Frontal cortex (tissue), 4 donors: Measurements from ENCODE around the gene GZF1. TPM values are rescaled to one million over a fixed set of nuclear protein-coding genes. Genes with fewer than 3 reads are reported as not detected.
A peak's percentile ranks its signal among the peaks of the same experiment; 100 is the strongest.

Experiments
- DNase-seq, 2 donors: peaks; one replicate each; pipeline ENCODE4 v3.0.0; 2012; ENCODE audit warnings: low spot score in 2 of 2
- FAIRE-seq: peaks from 2 replicates; lab custom pipeline; 2012; peaks lifted over from hg19 to GRCh38; lab: Jason Lieb, UNC
- total RNA-seq: library from RNA; depleted of rRNA; stranded (reverse); fragments of >200 nt; gene quantifications from one replicate; pipeline ENCODE4 v1.2.3, GENCODE V29; 2014
- donor health status: control.
- donor health status: control.
- donor health status: control.

Gene GZF1
- total RNA-seq = 17.9 TPM

- FAIRE-seq (no peak), DNase-seq (peak; percentile 98 to 99)
Measured at GRCh38 chr20:23361476-23362391, at the start of gene GZF1. GZF1 (plus strand) TSS chr20:23362182; CDS start chr20:23364384, 2,202 bp downstream.

GRCh38 chr20:23313271-23313670 lies 48.7 kb upstream of the GZF1 start:
- no peak for FAIRE-seq

GRCh38 chr20:23314699-23315098 lies 47.3 kb upstream of the GZF1 start:
- DNase-seq (no peak), FAIRE-seq (no peak)

More at GRCh38 chr20:23313271-23313670, 48.7 kb upstream of the GZF1 start:
- DNase-seq = no peak

GRCh38 chr20:23315099-23315498 lies 46.9 kb upstream of the GZF1 start:
- DNase-seq (no peak), FAIRE-seq (no peak)

GRCh38 chr20:23316626-23317025 lies 45.4 kb upstream of the GZF1 start:
- DNase-seq (no peak), FAIRE-seq (no peak)

GRCh38 chr20:23317081-23317480 lies 44.9 kb upstream of the GZF1 start:
- no peak for DNase-seq
- FAIRE-seq = no peak

GRCh38 chr20:23318347-23318746 lies 43.6 kb upstream of the GZF1 start:
- FAIRE-seq = no peak
- no peak for DNase-seq

GRCh38 chr20:23320317-23320716 lies 41.7 kb upstream of the GZF1 start:
- DNase-seq (no peak), FAIRE-seq (no peak)

- FAIRE-seq = no peak
Measured at GRCh38 chr20:23325107-23325506, 36.9 kb upstream of the GZF1 start.

GRCh38 chr20:23326774-23327173 lies 35.2 kb upstream of the GZF1 start:
- FAIRE-seq (no peak), DNase-seq (no peak)

More at GRCh38 chr20:23325107-23325506, 36.9 kb upstream of the GZF1 start:
- DNase-seq = no peak

- DNase-seq (no peak), FAIRE-seq (no peak)
Measured at GRCh38 chr20:23327617-23328333, 34.2 kb upstream of the GZF1 start.

GRCh38 chr20:23331450-23332350 lies 30.3 kb upstream of the GZF1 start:
- FAIRE-seq = no peak
- DNase-seq = no peak

- no peak for FAIRE-seq
- DNase-seq = no peak
Measured at GRCh38 chr20:23332467-23332866, 29.5 kb upstream of the GZF1 start.

- FAIRE-seq = no peak
- no peak for DNase-seq
Measured at GRCh38 chr20:23334111-23334510, 27.9 kb upstream of the GZF1 start.

GRCh38 chr20:23335521-23335920 lies 26.5 kb upstream of the GZF1 start:
- DNase-seq = no peak
- FAIRE-seq = no peak

- FAIRE-seq = no peak
- DNase-seq = no peak
Measured at GRCh38 chr20:23336476-23336875, 25.5 kb upstream of the GZF1 start.

GRCh38 chr20:23337312-23337711 lies 24.7 kb upstream of the GZF1 start:
- no peak for DNase-seq
- FAIRE-seq = no peak

- DNase-seq (no peak), FAIRE-seq (no peak)
Measured at GRCh38 chr20:23339986-23340385, 22.0 kb upstream of the GZF1 start.

GRCh38 chr20:23340524-23340923 lies 21.5 kb upstream of the GZF1 start:
- FAIRE-seq = no peak
- peak in 1 of 2 donors; percentile 80 for DNase-seq

- DNase-seq = no peak
- FAIRE-seq = no peak
Measured at GRCh38 chr20:23341073-23341472, 20.9 kb upstream of the GZF1 start.
